ENCODE results near the gene TMEM229B. TPM values are rescaled to one million over a fixed set of nuclear protein-coding genes. Genes with fewer than 3 reads are reported as not detected.
A peak's percentile ranks its signal among the peaks of the same experiment; 100 is the strongest.

TMEM229B gene
- total and polyA plus RNA-seq, 9 donors, result 0.23 to 0.62 (median 0.41) TPM

DNA sequence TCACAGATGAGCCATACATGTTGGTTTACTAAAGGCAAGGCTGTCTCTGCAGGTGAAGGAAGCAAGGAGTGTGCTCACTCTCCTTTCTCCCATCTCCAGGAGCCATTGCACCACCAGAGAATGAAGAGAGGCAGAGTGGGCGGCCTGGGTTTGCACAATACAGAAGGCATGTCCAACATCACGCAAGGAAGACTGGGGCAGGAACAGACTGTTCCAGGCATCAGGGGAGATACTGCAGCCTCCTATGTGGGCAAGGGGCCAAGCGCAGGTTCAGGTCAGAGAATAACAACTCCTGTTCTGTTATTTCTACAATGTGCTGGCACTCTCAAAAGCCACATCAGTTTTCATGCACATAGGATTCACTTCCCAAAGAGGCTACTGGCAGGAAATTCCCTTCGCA, 1.7 kb upstream of the TMEM229B start:
- Histone ChIP-seq H3K27ac (ENCODE audit: low read length) (no peak overlapping the region), H3K36me3 (ENCODE audit: control insufficient read depth, insufficient read depth, low read length) (no peaks in the 10 kb centered on the region), H3K9me3 (replicated peaks; ENCODE audit: control insufficient read depth, low read depth, low read length) (peaks cover 8% of the 10 kb centered on the region), H3K4me1 (ENCODE audit: control insufficient read depth, insufficient read depth, low read length) (peaks cover 9% of the 10 kb centered on the region), H3K27me3 (ENCODE audit: control insufficient read depth, insufficient read depth, low read length) (no peaks in the 10 kb centered on the region), H3K4me3 (ENCODE audit: low read length) (no peak overlapping the region)
- 96% methylated on average over 4 of the region's 4 CpGs for WGBS (ENCODE audit: insufficient coverage)
- no peak for DNase-seq

DNA sequence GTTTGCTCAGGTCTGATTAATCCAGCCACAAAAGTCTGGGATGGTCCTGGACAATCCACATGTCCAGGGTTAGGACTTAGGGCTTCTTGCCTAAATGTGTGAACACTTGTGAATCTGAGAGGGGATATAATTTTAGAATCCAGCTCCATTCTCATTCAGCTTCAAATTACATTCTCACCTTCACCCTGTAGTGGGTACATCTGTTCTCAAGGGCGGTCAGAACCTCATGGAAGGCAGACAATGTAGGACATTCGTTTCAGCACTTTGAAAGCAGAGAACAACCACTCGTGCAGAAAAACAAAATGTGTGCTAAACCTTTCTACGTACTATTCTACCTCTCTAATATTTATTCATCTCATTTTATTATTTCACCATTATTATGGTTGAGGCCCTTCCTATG, 1.2 kb downstream of the TMEM229B start:
- 87% methylated on average over 4 of the region's 4 CpGs for WGBS (ENCODE audit: insufficient coverage)
- Histone ChIP-seq H3K9me3 (replicated peaks; ENCODE audit: control insufficient read depth, low read depth, low read length) (no peaks in the 10 kb centered on the region), H3K36me3 (ENCODE audit: control insufficient read depth, insufficient read depth, low read length) (no peaks in the 10 kb centered on the region), H3K4me3 (ENCODE audit: low read length) (no peak overlapping the region), H3K27ac (ENCODE audit: low read length) (no peak overlapping the region), H3K4me1 (ENCODE audit: control insufficient read depth, insufficient read depth, low read length) (peaks cover 14% of the 10 kb centered on the region), H3K27me3 (ENCODE audit: control insufficient read depth, insufficient read depth, low read length) (no peaks in the 10 kb centered on the region)
- DNase-seq, result no peak

DNA sequence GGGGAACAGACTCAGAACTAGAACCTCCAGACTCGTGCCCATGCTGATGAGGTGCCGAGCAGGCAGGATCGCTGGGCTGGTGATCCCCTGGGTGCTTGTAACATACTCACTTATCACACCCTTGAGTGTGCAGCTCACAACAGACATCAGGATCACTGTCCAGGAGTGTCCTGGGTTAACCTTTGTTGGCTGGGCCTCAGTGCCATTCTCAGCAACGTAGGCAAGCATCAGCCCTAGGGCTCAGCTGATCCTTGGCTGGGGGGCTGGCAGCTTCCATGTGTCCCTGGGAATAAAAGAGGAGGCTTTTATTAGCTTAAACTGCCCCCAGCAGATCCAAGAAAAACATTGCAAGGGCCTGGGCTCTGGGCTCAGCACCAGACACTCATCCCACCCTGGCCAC, 1.6 kb downstream of the TMEM229B start:
- H3K27me3 ChIP-seq (ENCODE audit: control insufficient read depth, insufficient read depth, low read length), result peaks cover 1% of the 10 kb centered on the region
- H3K27ac ChIP-seq (ENCODE audit: low read length), result no peak overlapping the region
- no peaks in the 10 kb centered on the region for H3K9me3 ChIP-seq (replicated peaks; ENCODE audit: control insufficient read depth, low read depth, low read length)
- WGBS (ENCODE audit: insufficient coverage), result 58% methylated on average over 4 of the region's 4 CpGs
- DNase-seq, result no peak
- peaks cover 14% of the 10 kb centered on the region for H3K4me1 ChIP-seq (ENCODE audit: control insufficient read depth, insufficient read depth, low read length)
- no peaks in the 10 kb centered on the region for H3K36me3 ChIP-seq (ENCODE audit: control insufficient read depth, insufficient read depth, low read length)
- no peak overlapping the region for H3K4me3 ChIP-seq (ENCODE audit: low read length)

DNA sequence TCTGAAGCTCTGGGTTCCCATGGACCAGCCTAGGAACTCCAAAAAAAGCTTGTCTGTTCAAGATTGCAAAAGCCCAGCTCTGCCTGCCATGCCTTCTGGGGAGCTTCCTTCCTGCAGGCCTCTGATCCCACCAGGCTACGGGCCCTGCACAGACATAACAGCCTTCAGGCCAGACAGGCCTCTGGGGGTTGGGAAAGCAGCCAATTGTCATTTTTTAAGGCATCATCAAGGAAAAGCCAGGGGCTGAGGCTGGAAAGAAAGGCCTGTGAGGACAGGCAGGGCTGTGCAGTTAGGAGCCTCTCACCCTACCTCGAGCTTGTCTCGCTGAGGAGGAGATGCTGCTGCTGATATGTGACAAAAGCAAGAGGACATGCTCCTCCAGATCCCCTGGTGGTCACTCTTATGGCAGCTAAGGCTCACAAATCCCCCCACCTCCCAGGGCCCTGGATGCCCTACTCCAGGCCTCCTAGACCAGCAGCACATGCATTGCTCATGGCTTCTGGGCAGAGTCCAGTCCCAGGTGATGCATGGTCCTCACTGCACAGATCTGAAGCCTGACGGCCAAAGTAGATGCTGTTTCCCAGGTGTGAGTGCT, 2.9 kb downstream of the TMEM229B start:
- H3K9me3 ChIP-seq (replicated peaks; ENCODE audit: control insufficient read depth, low read depth, low read length), result no peaks in the 10 kb centered on the region
- H3K27ac ChIP-seq (ENCODE audit: low read length), result no peak overlapping the region
- WGBS (ENCODE audit: insufficient coverage), result 0% methylated on average over 1 of the region's 4 CpGs
- peaks cover 14% of the 10 kb centered on the region for H3K4me1 ChIP-seq (ENCODE audit: control insufficient read depth, insufficient read depth, low read length)
- H3K36me3 ChIP-seq (ENCODE audit: control insufficient read depth, insufficient read depth, low read length), result no peaks in the 10 kb centered on the region
- no peak overlapping the region for H3K4me3 ChIP-seq (ENCODE audit: low read length)
- DNase-seq, result peak; percentile 39
- peaks cover 2% of the 10 kb centered on the region for H3K27me3 ChIP-seq (ENCODE audit: control insufficient read depth, insufficient read depth, low read length)

DNA sequence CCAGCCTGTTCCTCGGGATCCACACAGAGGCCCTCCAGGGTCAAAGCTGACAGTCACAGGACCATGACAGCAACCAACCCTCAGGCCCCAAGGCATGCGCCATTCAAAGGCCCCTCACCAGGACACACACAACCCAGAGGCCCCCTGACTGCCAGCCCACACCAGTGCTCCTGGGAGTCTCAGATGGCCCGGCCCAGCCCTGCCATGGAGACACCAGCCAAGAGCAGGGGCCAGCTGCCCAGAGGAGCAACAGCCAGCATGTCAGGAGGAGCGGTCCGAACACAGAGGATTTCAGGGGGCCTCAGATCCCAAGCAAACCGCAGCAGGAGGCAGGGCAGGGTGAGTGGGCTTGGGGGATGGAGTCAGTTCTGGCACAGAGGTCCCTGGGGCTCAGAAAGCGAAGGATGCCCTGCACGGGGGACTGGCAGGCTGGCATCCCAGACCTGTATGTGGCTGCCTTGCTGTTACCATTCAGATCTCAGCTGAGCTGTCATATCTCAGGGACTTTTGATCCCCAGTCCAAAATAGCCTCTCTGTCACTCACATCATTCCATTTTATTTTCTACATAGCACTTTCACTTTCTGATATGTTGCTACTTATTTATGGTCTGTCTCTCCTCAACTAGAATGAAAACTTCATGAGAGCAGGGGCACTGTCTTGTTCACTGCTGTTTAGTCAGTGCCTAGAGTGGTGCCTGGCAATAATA, 4.8 kb downstream of the TMEM229B start:
- H3K27ac ChIP-seq (ENCODE audit: low read length), result no peak overlapping the region
- 62% methylated on average over 6 of the region's 8 CpGs for WGBS (ENCODE audit: insufficient coverage)

DNA sequence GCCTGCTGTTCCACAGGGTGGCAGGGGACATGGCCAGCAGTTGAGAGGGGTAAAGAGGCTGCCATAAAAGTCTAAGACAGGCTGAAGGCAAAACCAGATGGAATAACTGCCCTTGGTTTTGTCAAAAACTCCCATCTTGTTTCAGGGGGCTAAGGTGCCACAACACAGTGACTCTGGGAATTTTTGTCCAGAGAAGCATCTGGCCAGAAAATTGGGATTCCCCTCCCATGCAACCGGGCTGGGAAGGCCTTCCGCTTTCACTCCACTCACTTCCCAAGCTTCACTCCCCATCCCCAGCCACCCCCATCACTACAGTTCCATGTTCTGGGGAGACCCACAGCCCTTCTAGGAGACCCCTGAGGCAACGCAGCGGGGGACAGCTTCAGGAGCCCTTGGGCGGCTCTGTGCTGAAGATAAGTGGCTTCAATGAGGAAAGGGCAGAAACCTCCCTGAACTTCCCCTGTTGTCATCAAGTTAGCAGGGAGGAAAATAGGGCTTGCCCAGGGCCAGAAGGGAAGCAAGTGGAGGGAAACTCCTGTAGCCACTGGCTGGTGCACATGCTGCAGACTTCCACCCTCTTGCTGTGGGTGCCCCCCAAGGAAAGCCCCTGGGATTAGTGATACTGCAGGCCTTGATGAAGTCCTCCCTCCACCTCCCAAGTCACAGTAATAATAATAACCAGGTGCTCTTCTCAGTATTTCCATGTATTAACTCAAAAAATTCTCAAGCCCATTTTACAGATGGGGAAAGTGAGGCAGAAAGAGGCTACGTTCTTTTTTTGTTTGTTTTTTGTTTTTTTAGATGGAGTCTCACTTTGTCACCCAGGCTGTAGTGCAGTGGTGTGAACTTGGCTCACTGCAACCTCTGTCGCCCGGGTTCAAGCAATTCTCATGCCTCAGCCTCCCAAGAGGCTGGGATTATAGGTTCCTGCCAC, 6.0 kb downstream of the TMEM229B start:
- Histone ChIP-seq H3K4me1 (ENCODE audit: control insufficient read depth, insufficient read depth, low read length) (peaks cover 26% of the 10 kb centered on the region), H3K4me3 (ENCODE audit: low read length) (no peak overlapping the region), H3K27ac (ENCODE audit: low read length) (no peak overlapping the region), H3K27me3 (ENCODE audit: control insufficient read depth, insufficient read depth, low read length) (peaks cover 2% of the 10 kb centered on the region), H3K36me3 (ENCODE audit: control insufficient read depth, insufficient read depth, low read length) (no peaks in the 10 kb centered on the region), H3K9me3 (replicated peaks; ENCODE audit: control insufficient read depth, low read depth, low read length) (no peaks in the 10 kb centered on the region)
- DNase-seq, result no peak
- WGBS (ENCODE audit: insufficient coverage), result 60% methylated on average over 1 of the region's 8 CpGs

More for the DNA sequence above, 4.8 kb downstream of the TMEM229B start:
- Histone ChIP-seq H3K36me3 (ENCODE audit: control insufficient read depth, insufficient read depth, low read length) (no peaks in the 10 kb centered on the region), H3K9me3 (replicated peaks; ENCODE audit: control insufficient read depth, low read depth, low read length) (no peaks in the 10 kb centered on the region), H3K4me1 (ENCODE audit: control insufficient read depth, insufficient read depth, low read length) (peaks cover 20% of the 10 kb centered on the region), H3K27me3 (ENCODE audit: control insufficient read depth, insufficient read depth, low read length) (peaks cover 2% of the 10 kb centered on the region), H3K4me3 (ENCODE audit: low read length) (no peak overlapping the region)
- DNase-seq, result no peak

DNA sequence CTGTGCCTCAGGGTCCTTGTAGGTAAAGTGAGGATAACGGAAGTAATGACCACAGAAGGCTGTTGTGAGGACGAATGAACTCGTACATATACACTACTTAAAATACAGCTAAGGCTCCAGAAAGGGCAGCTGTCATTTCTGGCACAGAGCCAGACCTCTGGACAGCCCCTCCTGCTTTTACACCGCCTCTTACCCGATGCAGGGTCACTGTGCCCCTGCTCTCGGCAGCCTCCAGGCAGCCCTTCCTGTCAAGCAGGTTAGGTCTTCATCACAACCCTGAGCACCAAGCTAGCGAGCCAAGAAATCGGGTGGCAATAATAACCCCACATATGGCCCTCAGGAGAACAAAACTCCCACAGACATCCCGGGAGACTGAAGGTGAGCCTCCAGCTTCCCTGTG, 8.5 kb downstream of the TMEM229B start:
- Histone ChIP-seq H3K4me3 (ENCODE audit: low read length) (no peak overlapping the region), H3K9me3 (replicated peaks; ENCODE audit: control insufficient read depth, low read depth, low read length) (no peaks in the 10 kb centered on the region), H3K36me3 (ENCODE audit: control insufficient read depth, insufficient read depth, low read length) (no peaks in the 10 kb centered on the region), H3K27ac (ENCODE audit: low read length) (no peak overlapping the region), H3K27me3 (ENCODE audit: control insufficient read depth, insufficient read depth, low read length) (peaks cover 2% of the 10 kb centered on the region), H3K4me1 (ENCODE audit: control insufficient read depth, insufficient read depth, low read length) (peaks cover 25% of the 10 kb centered on the region)
- peak; percentile 52 for DNase-seq
- 3% methylated on average over 3 of the region's 9 CpGs for WGBS (ENCODE audit: insufficient coverage)

DNA sequence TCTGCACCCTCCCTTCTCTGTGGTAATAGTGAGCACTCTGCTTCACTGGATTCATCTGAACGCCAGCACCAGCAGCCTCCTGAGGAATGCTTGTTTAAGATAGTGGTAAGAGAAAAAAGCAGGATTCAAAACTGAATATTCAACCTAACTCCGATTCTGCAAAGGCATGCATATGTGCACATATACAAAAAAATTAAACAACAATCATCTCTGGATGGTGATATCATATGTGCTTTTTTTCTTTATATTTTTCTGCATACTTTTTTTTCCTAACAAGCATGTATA, 9.8 kb downstream of the TMEM229B start:
- H3K27me3 ChIP-seq (ENCODE audit: control insufficient read depth, insufficient read depth, low read length), result peaks cover 2% of the 10 kb centered on the region

DNA sequence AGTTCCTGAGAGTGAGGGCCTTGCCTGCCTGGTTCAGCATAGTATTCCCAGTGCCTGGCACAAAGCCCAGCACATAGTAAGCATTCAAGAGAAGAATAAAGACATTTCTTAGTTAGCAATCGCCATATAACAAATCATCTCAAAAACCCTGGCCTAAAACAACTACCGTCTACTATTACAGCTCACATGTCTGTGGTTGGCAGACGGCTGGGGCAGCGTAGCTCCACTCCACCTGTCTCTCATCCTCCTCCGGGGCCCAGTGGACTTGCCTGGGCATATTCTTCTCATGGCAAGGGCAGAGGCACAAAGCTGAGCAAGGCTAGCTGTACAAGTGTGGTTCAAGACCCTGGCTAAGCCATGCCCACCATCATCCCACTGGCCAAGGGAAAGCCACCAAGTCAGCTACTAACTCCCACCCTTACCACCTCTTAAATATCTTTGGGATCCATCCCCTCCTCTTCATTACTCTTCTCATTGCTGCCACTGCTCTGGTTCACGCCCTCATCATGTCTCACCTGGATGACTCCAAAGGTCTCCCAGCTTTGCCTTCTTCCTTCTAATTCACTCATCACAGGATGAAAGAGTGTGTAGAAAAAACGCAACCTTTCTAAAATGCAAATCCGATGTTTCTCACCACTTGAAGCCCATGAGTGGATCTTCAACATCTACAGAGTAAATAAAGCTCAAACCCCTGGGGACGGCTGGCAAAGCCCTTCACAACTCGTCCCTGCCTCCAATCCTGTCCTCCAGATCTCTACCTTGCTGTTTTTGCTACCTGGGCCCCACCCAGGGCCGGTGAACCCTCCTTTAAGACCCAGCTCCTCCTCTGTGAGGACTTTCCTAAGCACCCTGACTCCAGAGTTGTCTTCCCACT, 10.4 kb downstream of the TMEM229B start:
- Histone ChIP-seq H3K4me3 (ENCODE audit: low read length) (no peak overlapping the region), H3K27me3 (ENCODE audit: control insufficient read depth, insufficient read depth, low read length) (peaks cover 2% of the 10 kb centered on the region), H3K9me3 (replicated peaks; ENCODE audit: control insufficient read depth, low read depth, low read length) (no peaks in the 10 kb centered on the region), H3K36me3 (ENCODE audit: control insufficient read depth, insufficient read depth, low read length) (no peaks in the 10 kb centered on the region), H3K27ac (ENCODE audit: low read length) (no peak overlapping the region), H3K4me1 (ENCODE audit: control insufficient read depth, insufficient read depth, low read length) (peaks cover 17% of the 10 kb centered on the region)
- 69% methylated on average over 10 of the region's 11 CpGs for WGBS (ENCODE audit: insufficient coverage)
- peak; percentile 20 for DNase-seq

More for the DNA sequence above, 9.8 kb downstream of the TMEM229B start:
- DNase-seq, result no peak
- no CpG with 5 or more reads among the region's 2 CpGs for WGBS (ENCODE audit: insufficient coverage)
- Histone ChIP-seq H3K4me1 (ENCODE audit: control insufficient read depth, insufficient read depth, low read length) (peaks cover 23% of the 10 kb centered on the region), H3K27ac (ENCODE audit: low read length) (no peak overlapping the region), H3K4me3 (ENCODE audit: low read length) (no peak overlapping the region), H3K9me3 (replicated peaks; ENCODE audit: control insufficient read depth, low read depth, low read length) (no peaks in the 10 kb centered on the region), H3K36me3 (ENCODE audit: control insufficient read depth, insufficient read depth, low read length) (no peaks in the 10 kb centered on the region)

All from muscle of leg (tissue), 11 donors.